ENCODE data around the gene TDO2.

DNA sequence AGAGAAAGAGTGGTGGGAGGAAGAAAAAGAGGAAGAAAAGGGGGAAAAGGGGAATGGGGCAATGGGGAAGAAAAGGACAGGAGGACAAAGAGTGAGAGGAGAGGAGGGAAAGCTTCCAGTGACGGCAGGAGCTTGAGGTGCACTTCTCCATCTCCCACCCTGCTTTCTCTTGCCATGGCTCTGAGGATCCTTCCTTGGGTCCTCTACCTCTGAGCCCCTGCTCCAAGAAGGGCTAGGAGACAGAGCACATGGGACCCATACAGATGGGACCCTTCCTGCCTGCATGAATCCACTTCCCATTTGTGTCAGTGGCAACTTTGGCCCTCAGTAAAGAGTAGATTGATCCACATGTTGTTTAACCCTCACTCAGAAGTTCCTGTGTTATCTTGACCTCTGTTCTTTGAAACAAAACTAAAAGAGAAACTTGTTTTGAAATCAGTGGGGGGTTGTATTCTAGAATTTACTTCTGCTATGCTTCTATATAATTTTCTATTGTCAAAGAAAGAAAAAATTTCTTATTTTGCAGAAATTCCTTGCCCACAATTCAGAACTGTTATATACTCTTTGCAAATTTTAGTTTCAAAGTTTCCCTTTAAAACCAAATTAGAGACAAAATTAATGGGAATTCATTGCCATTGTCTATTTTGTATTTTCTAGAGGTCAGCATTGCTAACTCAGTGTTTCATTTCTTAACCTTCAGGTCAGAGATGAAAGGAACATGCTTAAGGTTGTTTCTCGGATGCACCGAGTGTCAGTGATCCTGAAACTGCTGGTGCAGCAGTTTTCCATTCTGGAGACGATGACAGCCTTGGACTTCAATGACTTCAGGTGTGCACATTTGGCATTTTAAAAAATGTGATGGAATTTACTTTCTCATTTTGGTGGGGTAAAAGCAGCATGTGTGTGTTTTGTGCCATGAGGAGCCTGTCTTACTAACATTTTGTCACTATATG lies 5.0 kb downstream of the TDO2 start:
- TF ChIP-seq YY1 (IDR thresholded peaks at IDR 0.05; ENCODE audit: insufficient read depth, insufficient read length) (no peak), SUZ12 (IDR thresholded peaks at IDR 0.05; ENCODE audit: extremely low read depth, insufficient read depth, insufficient read length) (no peak)
